GM23338 (cell line): Measurements from ENCODE around the gene DRAM2. TPM values are rescaled to one million over a fixed set of nuclear protein-coding genes. Genes with fewer than 3 reads are reported as not detected.

Source experiments
- ATAC-seq: fragments of 200-7000 bp; cut with Tn5 transposase; 3 replicates; pipeline ENCODE4 v1.9.1; 2020
- DNase-seq: peaks from one replicate; pipeline ENCODE4 v3.0.0-alpha.2; 2015; ENCODE audit warnings: low spot score
- H2AFZ ChIP-seq: fragments of 200-600 bp; sonication (generic); 2 replicates; pipeline ENCODE4 v1.8.0; 2016; ENCODE audit warnings: antibody characterized with exemption, mild to moderate bottlenecking, moderate library complexity
- H3F3A ChIP-seq: fragments of 200-600 bp; sonication (generic); replicated peaks from 2 replicates; pipeline ENCODE4 v1.8.0; 2017; ENCODE audit warnings: antibody characterized with exemption, mixed run types, low read depth
- H3K27ac ChIP-seq: fragments of 200-600 bp; sonication (generic); 2 replicates; pipeline ENCODE4 v1.6.1; 2016; ENCODE audit warnings: low read depth
- H3K27me3 ChIP-seq: fragments of 200-600 bp; sonication (generic); 2 replicates; pipeline ENCODE4 v1.8.0; 2016; ENCODE audit warnings: mild to moderate bottlenecking, mixed run types, moderate library complexity; ENCODE audit not compliant: insufficient read depth
- H3K36me3 ChIP-seq: fragments of 200-600 bp; sonication (generic); 2 replicates; pipeline ENCODE4 v1.8.0; 2016; ENCODE audit warnings: mild to moderate bottlenecking; ENCODE audit not compliant: insufficient read depth
- H3K4me1 ChIP-seq: fragments of 200-600 bp; sonication (generic); 2 replicates; pipeline ENCODE4 v1.8.0; 2016; ENCODE audit warnings: mild to moderate bottlenecking, moderate library complexity; ENCODE audit not compliant: insufficient read depth
- H3K4me2 ChIP-seq: fragments of 200-600 bp; sonication (generic); 2 replicates; pipeline ENCODE4 v1.7.1; 2017; ENCODE audit warnings: mixed run types
- H3K4me3 ChIP-seq: fragments of 200-600 bp; sonication (generic); 2 replicates; pipeline ENCODE4 v1.6.1; 2016; ENCODE audit warnings: mixed run types
- H3K79me2 ChIP-seq: fragments of 200-600 bp; sonication (generic); replicated peaks from 2 replicates; pipeline ENCODE4 v1.8.0; 2017; ENCODE audit warnings: mild to moderate bottlenecking; ENCODE audit not compliant: insufficient read depth
- H3K9me2 ChIP-seq: fragments of 200-600 bp; sonication (generic); 2 replicates; pipeline ENCODE4 v1.8.0; 2017; ENCODE audit not compliant: insufficient read depth
- H4K20me1 ChIP-seq: fragments of 200-600 bp; sonication (generic); replicated peaks from 2 replicates; pipeline ENCODE4 v1.8.0; 2017; ENCODE audit warnings: mild to moderate bottlenecking; ENCODE audit not compliant: insufficient read depth
- H3K27ac Mint-ChIP-seq: 2 replicates; pipeline ENCODE4 v1.8.0; 2020; ENCODE audit warnings: inconsistent platforms, mild to moderate bottlenecking, moderate library complexity, mixed read lengths
- H3K27me3 Mint-ChIP-seq: 3 replicates; pipeline ENCODE4 v1.8.0; 2022; ENCODE audit warnings: low read depth, mild to moderate bottlenecking, moderate library complexity, mixed read lengths, inconsistent platforms; ENCODE audit not compliant: insufficient read depth, poor library complexity
- H3K36me3 Mint-ChIP-seq: 3 replicates; pipeline ENCODE4 v1.8.0; 2021; ENCODE audit warnings: low read depth, mild to moderate bottlenecking, inconsistent platforms, moderate library complexity, mixed read lengths
- H3K4me1 Mint-ChIP-seq: 3 replicates; pipeline ENCODE4 v1.8.0; 2020; ENCODE audit warnings: mild to moderate bottlenecking, inconsistent platforms, mixed read lengths
- H3K4me3 Mint-ChIP-seq: 3 replicates; pipeline ENCODE4 v1.8.0; 2021; ENCODE audit warnings: moderate library complexity, mild to moderate bottlenecking, inconsistent platforms, mixed read lengths
- H3K9me3 Mint-ChIP-seq: 3 replicates; pipeline ENCODE4 v1.8.0; 2020; ENCODE audit warnings: moderate library complexity, mild to moderate bottlenecking, inconsistent platforms, mixed read lengths
- CREB1 ChIP-seq: fragments of 250-450 bp; sonication (Bioruptor Pico); IDR thresholded peaks from 2 replicates; pipeline ENCODE4 v1.5.0; 2020; ENCODE audit warnings: low read depth, mild to moderate bottlenecking, moderate library complexity
- CTCF ChIP-seq, 2 experiments: fragments of 200-600 bp in 1 of 2; sonication (generic) in 1 of 2; conservative IDR thresholded peaks; 2 replicates each; pipeline versions ENCODE4 v1.5.1 to v1.6.1; 2016 to 2017; ENCODE audit warnings: antibody characterized with exemption in 2 of 2, low read depth in 2 of 2, mild to moderate bottlenecking in 2 of 2, moderate library complexity in 1 of 2
- ETS1 ChIP-seq: IDR thresholded peaks from 2 replicates; pipeline ENCODE4 v1.6.1; 2016; ENCODE audit warnings: antibody characterized with exemption
- EZH2 ChIP-seq: fragments of 200-600 bp; sonication (generic); IDR thresholded peaks from one replicate; pipeline ENCODE4 v1.8.0; 2017; ENCODE audit warnings: antibody characterized with exemption, mild to moderate bottlenecking, low read depth; ENCODE audit not compliant: unreplicated experiment
- EZH2phosphoT487 ChIP-seq: fragments of 200-600 bp; sonication (generic); IDR thresholded peaks from one replicate; pipeline ENCODE4 v1.8.1; 2018; ENCODE audit warnings: antibody characterized with exemption; ENCODE audit not compliant: unreplicated experiment
- JUNB ChIP-seq: IDR thresholded peaks from one replicate; pipeline ENCODE4 v1.6.1; 2016; ENCODE audit warnings: antibody characterized with exemption; ENCODE audit not compliant: unreplicated experiment
- NANOG ChIP-seq: IDR thresholded peaks from 2 replicates; pipeline ENCODE4 v1.6.1; 2016; ENCODE audit warnings: antibody characterized with exemption, borderline replicate concordance
- POLR2AphosphoS5 ChIP-seq: IDR thresholded peaks from 2 replicates; pipeline ENCODE4 v1.6.1; 2016; ENCODE audit warnings: antibody characterized with exemption, low read depth
- STAT1 ChIP-seq: IDR thresholded peaks from one replicate; pipeline ENCODE4 v1.6.1; 2016; ENCODE audit warnings: antibody characterized with exemption; ENCODE audit not compliant: unreplicated experiment
- ZNF114 ChIP-seq: fragments of 250-450 bp; sonication (Bioruptor Pico); IDR thresholded peaks from 2 replicates; pipeline ENCODE4 v1.5.0; 2020; ENCODE audit warnings: mild to moderate bottlenecking, moderate library complexity
- ZNF331 ChIP-seq: fragments of 250-450 bp; sonication (Bioruptor Pico); IDR thresholded peaks from 2 replicates; pipeline ENCODE4 v1.5.0; 2020; ENCODE audit warnings: low read depth, mild to moderate bottlenecking, moderate library complexity
- ZNF462 ChIP-seq: fragments of 250-450 bp; sonication (Bioruptor Pico); IDR thresholded peaks from 2 replicates; pipeline ENCODE4 v1.5.0; 2020; ENCODE audit warnings: mild to moderate bottlenecking, moderate library complexity
- polyA plus RNA-seq: library from polyadenylated mRNA; unstranded; fragments of >200 nt; fragmentation: Nextera tagmentation; extraction: Ambion mirVana; gene quantifications from 2 replicates; pipeline ENCODE4 v1.2.1, GENCODE V29; 2016
- total RNA-seq: library from RNA; depleted of rRNA; stranded (reverse); fragments of >200 nt; shearing (Covaris generic); gene quantifications from 2 replicates; pipeline ENCODE4 v1.2.3, GENCODE V29; 2014

DRAM2 gene
- total and polyA plus RNA-seq, 2 experiments from 2014 or later: 22.9 to 45.9 TPM

DNA sequence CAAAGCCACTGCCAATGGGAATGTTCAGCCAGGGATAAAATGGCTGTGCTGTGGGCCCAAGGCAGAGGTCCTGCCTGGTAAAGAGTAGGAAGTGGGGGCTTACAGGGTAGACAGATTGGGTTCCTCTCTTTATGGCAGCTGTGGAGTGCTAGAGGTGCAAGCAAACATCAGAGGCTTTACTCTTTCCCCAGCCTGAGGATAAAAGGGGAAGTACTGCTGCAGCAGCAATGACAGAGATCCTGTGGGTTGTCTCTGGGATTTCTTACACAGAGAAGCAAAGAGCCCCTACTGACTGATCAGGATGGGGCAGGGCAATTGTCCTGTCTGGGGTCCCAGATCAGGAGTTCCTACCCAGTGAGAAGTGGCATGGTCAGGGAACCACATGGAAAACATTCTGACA lies 54.2 kb downstream of the DRAM2 start:
- H3F3A ChIP-seq: no peaks in the 10 kb centered on the region
- no peak overlapping the region for H2AFZ ChIP-seq
- Mint-ChIP-seq H3K27me3 (no peaks in the 10 kb centered on the region), H3K4me3 (no peak overlapping the region), H3K36me3 (peaks cover 6% of the 10 kb centered on the region; the same call in 2 of the 3 replicates), H3K27ac (no peak overlapping the region), H3K9me3 (peaks cover 74% of the 10 kb centered on the region), H3K4me1 (no peaks in the 10 kb centered on the region)
- H3K27me3 ChIP-seq: no peaks in the 10 kb centered on the region
- no peaks in the 10 kb centered on the region for H4K20me1 ChIP-seq
- no peak overlapping the region for H3K4me2 ChIP-seq
- no peak for ATAC-seq
- no peaks in the 10 kb centered on the region for H3K4me1 ChIP-seq
- no peak overlapping the region for H3K4me3 ChIP-seq
- no peak for DNase-seq
- no peak for TF ChIP-seq EZH2
- no peak for TF ChIP-seq STAT1
- TF ChIP-seq ZNF114 (CRISPR knock-in tag): no peak
- TF ChIP-seq EZH2phosphoT487: no peak
- no peak for TF ChIP-seq ZNF331 (CRISPR knock-in tag)
- TF ChIP-seq POLR2AphosphoS5: no peak
- no peak for TF ChIP-seq NANOG
- no peak for TF ChIP-seq CREB1 (CRISPR knock-in tag)
- H3K79me2 ChIP-seq: no peaks in the 10 kb centered on the region
- no peak overlapping the region for H3K27ac ChIP-seq
- 0 out of 2 replicates have a peak, but pooled peaks cover 2% of the 10 kb centered on the region for H3K9me2 ChIP-seq
- H3K36me3 ChIP-seq: no peaks in the 10 kb centered on the region

DNA sequence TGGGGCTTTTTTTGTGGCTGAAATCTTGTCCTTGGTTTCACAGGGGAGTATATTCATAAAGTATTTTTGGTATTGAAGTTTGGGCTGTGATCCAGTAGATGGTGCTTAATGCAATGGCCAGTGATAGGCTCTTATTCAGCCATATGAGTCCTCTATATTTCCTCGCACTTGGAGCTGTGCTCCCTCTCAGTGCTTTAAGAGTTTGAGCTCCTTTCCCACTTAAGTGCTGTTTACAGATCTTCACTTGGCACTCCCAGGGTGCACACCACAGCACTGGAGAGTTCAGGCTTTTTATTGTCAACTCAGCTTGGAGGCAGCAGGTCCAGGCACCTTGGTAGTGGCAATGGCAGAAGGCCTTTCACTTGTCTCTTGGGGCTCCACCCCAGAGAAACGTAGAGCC lies 54.9 kb downstream of the DRAM2 start:
- Histone ChIP-seq H3K4me2 (no peak overlapping the region), H3F3A (no peaks in the 10 kb centered on the region), H3K4me3 (no peak overlapping the region), H3K27me3 (no peaks in the 10 kb centered on the region), H3K9me2 (0 out of 2 replicates have a peak, but pooled peaks cover 4% of the 10 kb centered on the region), H3K36me3 (no peaks in the 10 kb centered on the region), H3K27ac (no peak overlapping the region), H3K4me1 (no peaks in the 10 kb centered on the region), H2AFZ (no peak overlapping the region), H3K79me2 (no peaks in the 10 kb centered on the region), H4K20me1 (no peaks in the 10 kb centered on the region)
- Mint-ChIP-seq H3K9me3 (peaks cover 77% of the 10 kb centered on the region), H3K27me3 (no peaks in the 10 kb centered on the region), H3K4me1 (no peaks in the 10 kb centered on the region), H3K4me3 (no peak overlapping the region), H3K27ac (no peak overlapping the region), H3K36me3 (peaks cover 3% of the 10 kb centered on the region; the same call in 2 of the 3 replicates)
- DNase-seq (no peak), ATAC-seq (no peak)
- no peak for TF ChIP-seq ETS1
- no peak for TF ChIP-seq ZNF331 (CRISPR knock-in tag)
- TF ChIP-seq STAT1: no peak
- no peak for TF ChIP-seq ZNF462
- TF ChIP-seq POLR2AphosphoS5: no peak
- no peak for TF ChIP-seq EZH2phosphoT487
- TF ChIP-seq CTCF (conservative IDR thresholded peaks at IDR 0.05; ENCODE audit: low read depth in 2 of 2): no peak
- TF ChIP-seq JUNB: no peak
- no peak for TF ChIP-seq EZH2
